ENCODE results near the gene UNK. TPM values are rescaled to one million over a fixed set of nuclear protein-coding genes. Genes with fewer than 3 reads are reported as not detected.
"Not testable (repeated sequence)": the region's sequence is repeated elsewhere in the genome, so short reads cannot be mapped to it uniquely, and the experiment has no call there.

UNK gene
- total RNA-seq, 6 experiments from 2014 or later = 5.8 to 29.2 (median 11.1) TPM

- ATAC-seq (peak in 2 of 4 donors; percentile 9 to 27), DNase-seq (no peak)
- intact Hi-C loops (cut with DNase I) = no loop called here
- H3K36me3 ChIP-seq = peaks cover 0 to 4% (median 1%) of the 10 kb centered on the region in 4 donors
- H3K4me3 ChIP-seq = peak overlapping the region; percentile 77 to 98 (median 81)
- H3K9me3 ChIP-seq = no peaks in the 10 kb centered on the region
- TF ChIP-seq POLR2A (IDR thresholded peaks at IDR 0.05) = no peak
- TF ChIP-seq CTCF (IDR thresholded peaks at IDR 0.05) = peak in 1 of 4 donors; percentile 41
- H3K27ac ChIP-seq = peak overlapping the region; percentile 96 to 99 (median 96)
- WGBS (ENCODE audit: insufficient coverage, low coverage, low lambda C conversion rate, missing lambda C conversion rate) = 3% methylated on average over 13 of the region's 24 CpGs
- peaks cover 0 to 37% (median 19%) of the 10 kb centered on the region in 4 donors for H3K4me1 ChIP-seq
- H3K27me3 ChIP-seq = no peaks in the 10 kb centered on the region
Measured at GRCh38 chr17:75856062-75856756, 71.6 kb downstream of the UNK start.

DNA sequence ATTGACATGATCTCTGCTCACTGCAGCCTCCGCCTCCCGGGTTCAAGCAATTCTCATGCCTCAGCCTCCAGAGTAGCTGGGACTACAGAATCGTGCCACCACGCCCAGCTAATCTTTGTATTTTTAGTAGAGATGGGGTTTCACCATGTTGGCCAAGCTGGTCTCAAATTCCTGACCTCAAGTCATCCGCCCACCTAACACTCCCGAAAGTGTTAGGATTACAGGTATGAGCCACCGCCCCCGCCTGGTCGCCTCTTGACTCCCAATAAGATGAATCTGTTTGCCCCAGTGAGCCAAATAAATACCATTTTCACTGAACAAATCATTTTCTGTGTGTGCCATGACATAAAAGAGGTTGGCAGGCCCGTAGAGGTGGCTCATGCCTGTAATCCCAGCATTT, 74.8 kb downstream of the UNK start:
- 82% methylated on average over 10 of the region's 10 CpGs for WGBS (ENCODE audit: insufficient coverage, low coverage, low lambda C conversion rate, missing lambda C conversion rate)
- DNase-seq; intact Hi-C loops (cut with DNase I); H3K36me3 ChIP-seq; H3K27me3 ChIP-seq; H3K4me1 ChIP-seq; ATAC-seq; H3K4me3 ChIP-seq; H3K9me3 ChIP-seq: not testable (repeated sequence)
- H3K27ac ChIP-seq = peak overlapping the region; percentile 61 to 72 (median 70)

- Histone ChIP-seq H3K27me3 (no peaks in the 10 kb centered on the region), H3K9me3 (no peaks in the 10 kb centered on the region), H3K36me3 (no peaks in the 10 kb centered on the region), H3K4me1 (peaks cover 0 to under 1% (median 0%) of the 10 kb centered on the region in 4 donors), H3K27ac (no peak overlapping the region), H3K4me3 (no peak overlapping the region)
- intact Hi-C loops (cut with DNase I) = no loop called here
- ATAC-seq (no peak), DNase-seq (no peak)
- WGBS (ENCODE audit: insufficient coverage, low coverage, low lambda C conversion rate, missing lambda C conversion rate) = 80% methylated on average over 1 of the region's 9 CpGs
- TF ChIP-seq CTCF (IDR thresholded peaks at IDR 0.05) (no peak), POLR2A (IDR thresholded peaks at IDR 0.05) (no peak)
Measured at GRCh38 chr17:75861927-75862317, 77.3 kb downstream of the UNK start.

DNA sequence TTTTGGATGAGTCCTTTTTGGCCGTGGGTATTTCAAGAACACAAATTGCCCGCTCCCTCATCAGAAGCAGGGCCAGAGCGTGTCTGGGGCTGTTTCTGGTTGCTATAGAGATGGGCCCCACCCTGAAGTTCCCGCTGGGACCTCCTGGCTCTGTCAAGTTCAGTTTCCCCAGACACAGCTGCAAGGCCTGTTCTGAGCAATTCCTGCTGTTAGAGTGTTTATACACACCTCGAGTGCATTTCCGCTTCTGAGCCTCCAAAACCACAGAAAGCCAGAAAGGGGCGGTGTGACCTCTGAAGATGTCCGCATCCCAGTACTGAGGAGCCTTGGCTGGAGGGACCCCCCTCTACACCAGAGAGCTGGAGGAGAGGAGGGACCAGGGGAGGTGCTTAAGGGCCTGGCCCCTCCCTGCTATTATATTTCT, 79.9 kb downstream of the UNK start:
- H3K36me3 ChIP-seq = no peaks in the 10 kb centered on the region
- no peaks in the 10 kb centered on the region for H3K9me3 ChIP-seq
- intact Hi-C loops (cut with DNase I) = no loop called here
- WGBS (ENCODE audit: insufficient coverage, low coverage, low lambda C conversion rate, missing lambda C conversion rate) = 43% methylated on average over 6 of the region's 8 CpGs
- H3K4me3 ChIP-seq = no peak overlapping the region
- no peak for DNase-seq
- no peak for TF ChIP-seq POLR2A (IDR thresholded peaks at IDR 0.05)
- no peak for TF ChIP-seq CTCF (IDR thresholded peaks at IDR 0.05)
- no peak overlapping the region for H3K27ac ChIP-seq
- H3K27me3 ChIP-seq = no peaks in the 10 kb centered on the region
- H3K4me1 ChIP-seq = no peaks in the 10 kb centered on the region
- ATAC-seq = peak; percentile 27 to 46 (median 42)

- WGBS (ENCODE audit: insufficient coverage, low coverage, low lambda C conversion rate, missing lambda C conversion rate) = 69% methylated on average over 3 of the region's 4 CpGs
- H3K9me3 ChIP-seq; H3K36me3 ChIP-seq; DNase-seq; H3K4me1 ChIP-seq; intact Hi-C loops (cut with DNase I); H3K27ac ChIP-seq; H3K27me3 ChIP-seq; H3K4me3 ChIP-seq: not testable (repeated sequence)
- ATAC-seq = peak in 1 of 4 donors; percentile 17
Measured at GRCh38 chr17:75864887-75865286, 80.3 kb downstream of the UNK start.

- H3K4me3 ChIP-seq; H3K27me3 ChIP-seq; ATAC-seq; DNase-seq; H3K36me3 ChIP-seq; H3K9me3 ChIP-seq; H3K4me1 ChIP-seq; intact Hi-C loops (cut with DNase I); H3K27ac ChIP-seq: not testable (repeated sequence)
- 84% methylated on average over 14 of the region's 17 CpGs for WGBS (ENCODE audit: insufficient coverage, low coverage, low lambda C conversion rate, missing lambda C conversion rate)
Measured at GRCh38 chr17:75865404-75866188, 81.0 kb downstream of the UNK start.

GRCh38 chr17:75868730-75869281, 84.2 kb downstream of the UNK start:
- H3K36me3 ChIP-seq; intact Hi-C loops (cut with DNase I); H3K27me3 ChIP-seq; H3K4me3 ChIP-seq; DNase-seq; H3K27ac ChIP-seq; ATAC-seq; H3K9me3 ChIP-seq: not testable (repeated sequence)
- 89% methylated on average over 5 of the region's 12 CpGs for WGBS (ENCODE audit: insufficient coverage, low coverage, low lambda C conversion rate, missing lambda C conversion rate)
- H3K4me1 ChIP-seq = peaks cover 0 to 11% (median 2%) of the 10 kb centered on the region in 4 donors

Measured in right lobe of liver (tissue), 6 donors.